HFF-Myc (cell line): ENCODE data around the gene SYT1.

Experiments used
- DNase-seq: peaks from one replicate; pipeline ENCODE4 v3.0.0-alpha.2; 2011; ENCODE audit warnings: low read depth; ENCODE audit errors: extremely low read depth
- H3K4me3 ChIP-seq: replicated peaks from 2 replicates; pipeline ENCODE4 v1.5.1; 2011; ENCODE audit warnings: low read depth, mild to moderate bottlenecking, control low read depth, low read length
- TF ChIP-seq, protein P1 (sequence below): IDR thresholded peaks from 2 replicates; pipeline ENCODE4 v1.5.1; 2012; ENCODE audit warnings: mild to moderate bottlenecking, low read depth, low read length, control low read depth; ENCODE audit errors: missing control alignments

SYT1 gene

GRCh38 chr12:78887444-78887843 lies 22.9 kb downstream of the SYT1 start:
- DNase-seq = no peak
- H3K4me3 ChIP-seq = no peak overlapping the region
- TF ChIP-seq, protein P1, sequence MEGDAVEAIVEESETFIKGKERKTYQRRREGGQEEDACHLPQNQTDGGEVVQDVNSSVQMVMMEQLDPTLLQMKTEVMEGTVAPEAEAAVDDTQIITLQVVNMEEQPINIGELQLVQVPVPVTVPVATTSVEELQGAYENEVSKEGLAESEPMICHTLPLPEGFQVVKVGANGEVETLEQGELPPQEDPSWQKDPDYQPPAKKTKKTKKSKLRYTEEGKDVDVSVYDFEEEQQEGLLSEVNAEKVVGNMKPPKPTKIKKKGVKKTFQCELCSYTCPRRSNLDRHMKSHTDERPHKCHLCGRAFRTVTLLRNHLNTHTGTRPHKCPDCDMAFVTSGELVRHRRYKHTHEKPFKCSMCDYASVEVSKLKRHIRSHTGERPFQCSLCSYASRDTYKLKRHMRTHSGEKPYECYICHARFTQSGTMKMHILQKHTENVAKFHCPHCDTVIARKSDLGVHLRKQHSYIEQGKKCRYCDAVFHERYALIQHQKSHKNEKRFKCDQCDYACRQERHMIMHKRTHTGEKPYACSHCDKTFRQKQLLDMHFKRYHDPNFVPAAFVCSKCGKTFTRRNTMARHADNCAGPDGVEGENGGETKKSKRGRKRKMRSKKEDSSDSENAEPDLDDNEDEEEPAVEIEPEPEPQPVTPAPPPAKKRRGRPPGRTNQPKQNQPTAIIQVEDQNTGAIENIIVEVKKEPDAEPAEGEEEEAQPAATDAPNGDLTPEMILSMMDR = no peak

- TF ChIP-seq, protein P1 = no peak
- H3K4me3 ChIP-seq = no peak overlapping the region
- no peak for DNase-seq
Observed at GRCh38 chr12:78888568-78888967, 24.0 kb downstream of the SYT1 start.

DNA sequence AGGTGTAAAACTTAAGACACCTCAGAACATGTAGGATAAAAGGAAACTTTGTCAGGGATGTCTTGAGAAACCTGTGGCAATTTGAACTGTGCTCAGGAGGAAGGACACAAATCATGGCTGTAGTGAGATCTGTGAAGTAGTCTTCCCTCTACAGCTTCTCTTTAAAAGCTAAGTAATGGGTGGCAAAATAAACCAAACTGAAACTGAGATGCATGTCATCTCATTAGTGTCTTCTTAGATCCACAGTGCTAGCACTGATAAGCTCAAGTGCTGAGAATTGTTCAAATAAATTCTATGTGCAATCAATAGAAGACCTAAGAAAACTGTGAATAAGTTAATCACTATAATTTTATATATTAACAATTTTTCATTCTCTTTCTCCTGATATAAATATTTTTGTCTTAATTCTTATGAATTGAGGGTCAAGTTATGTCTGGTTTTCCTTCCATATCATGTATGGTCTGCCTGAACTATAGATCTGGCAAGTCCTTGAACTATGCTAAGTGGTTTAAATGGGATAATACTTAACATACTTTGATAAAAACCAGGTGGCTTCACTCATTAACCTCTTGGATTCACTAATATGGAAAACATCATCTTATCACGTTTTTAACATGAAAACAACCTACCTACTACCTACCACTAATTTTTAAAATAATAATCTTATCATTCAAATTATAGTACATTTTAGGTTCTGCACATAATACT lies 27.2 kb downstream of the SYT1 start:
- TF ChIP-seq, protein P1 = no peak
- H3K4me3 ChIP-seq = no peak overlapping the region
- no peak for DNase-seq

DNA sequence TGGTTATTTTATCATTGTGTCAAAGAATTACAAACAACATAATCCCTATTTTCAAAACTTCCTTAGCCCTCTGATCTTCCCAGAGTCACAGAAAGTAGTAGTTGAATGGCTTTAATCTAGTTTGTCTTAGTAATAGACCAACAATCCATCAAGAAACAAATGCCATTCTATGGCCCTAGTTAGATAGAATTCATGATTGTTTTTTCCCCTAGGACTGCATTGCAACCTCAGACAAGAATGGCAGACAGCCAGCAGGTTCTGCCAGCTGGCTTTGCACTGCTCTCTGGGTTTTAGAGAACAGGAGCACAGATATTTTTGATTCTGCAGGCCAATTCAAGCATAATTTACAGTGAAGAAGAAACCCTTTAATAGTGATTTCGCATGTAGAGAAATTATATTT lies 33.8 kb downstream of the SYT1 start:
- TF ChIP-seq, protein P1 = no peak
- no peak overlapping the region for H3K4me3 ChIP-seq
- DNase-seq = no peak

GRCh38 chr12:78914859-78915331 lies 50.3 kb downstream of the SYT1 start:
- no peak for DNase-seq
- no peak overlapping the region for H3K4me3 ChIP-seq
- TF ChIP-seq, protein P1 = no peak

DNA sequence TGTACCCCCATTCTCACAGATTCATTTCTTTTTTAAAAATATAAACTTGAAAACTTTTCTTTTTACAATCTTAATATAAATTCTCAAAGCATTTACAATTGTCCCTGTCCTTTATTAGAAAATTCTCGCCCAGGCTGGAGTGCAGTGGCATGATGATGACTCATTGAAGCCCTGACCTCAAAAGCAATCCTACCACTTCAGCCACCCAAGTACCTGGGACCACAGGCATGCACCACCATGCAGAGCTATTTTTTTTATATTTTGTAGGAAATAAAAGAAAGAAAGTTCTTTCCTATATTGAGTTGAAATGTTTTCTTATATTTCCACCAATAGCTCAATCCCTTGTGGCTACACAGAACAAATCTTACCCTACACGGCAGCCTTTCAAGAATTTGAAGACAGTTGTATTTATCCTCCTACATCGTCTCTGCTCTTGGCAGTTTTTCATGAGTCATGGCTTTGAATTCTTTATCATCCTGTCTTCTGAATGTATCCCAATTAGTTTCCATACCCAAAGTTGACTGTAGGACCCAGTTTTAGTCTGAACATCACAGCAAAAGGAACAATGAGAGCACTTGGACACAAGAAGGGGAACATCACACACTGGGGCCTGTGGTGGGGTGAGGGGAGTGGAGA lies 52.4 kb downstream of the SYT1 start:
- no peak for DNase-seq
- H3K4me3 ChIP-seq = no peak overlapping the region
- TF ChIP-seq, protein P1 = no peak
